ENCODE results near the gene PIGU.
"Not testable (repeated sequence)": the region's sequence is repeated elsewhere in the genome, so short reads cannot be mapped to it uniquely, and the experiment has no call there.

PIGU gene

GRCh38 chr20:34529742-34530141, 147.2 kb downstream of the PIGU start:
- DNase-seq, result no peak

DNA sequence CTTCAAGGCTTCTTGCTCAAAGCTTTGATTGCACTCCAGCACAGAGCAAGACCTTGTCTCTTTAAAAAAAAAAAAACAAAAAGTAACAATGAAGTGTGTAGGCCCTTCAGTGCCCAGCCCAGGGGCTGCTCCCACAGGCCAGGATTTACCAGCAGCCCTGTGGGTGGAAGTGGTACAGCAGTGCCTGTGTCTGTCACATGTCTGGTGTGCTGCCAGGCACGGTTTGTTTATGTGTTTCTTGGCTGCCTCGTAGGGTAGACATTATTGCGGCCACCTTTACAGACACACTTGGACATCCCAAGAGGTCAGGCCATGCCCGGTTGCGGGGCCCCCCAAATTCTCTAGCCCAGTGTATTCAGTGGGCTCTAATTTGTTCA, 148.0 kb downstream of the PIGU start:
- DNase-seq, result no peak

DNA sequence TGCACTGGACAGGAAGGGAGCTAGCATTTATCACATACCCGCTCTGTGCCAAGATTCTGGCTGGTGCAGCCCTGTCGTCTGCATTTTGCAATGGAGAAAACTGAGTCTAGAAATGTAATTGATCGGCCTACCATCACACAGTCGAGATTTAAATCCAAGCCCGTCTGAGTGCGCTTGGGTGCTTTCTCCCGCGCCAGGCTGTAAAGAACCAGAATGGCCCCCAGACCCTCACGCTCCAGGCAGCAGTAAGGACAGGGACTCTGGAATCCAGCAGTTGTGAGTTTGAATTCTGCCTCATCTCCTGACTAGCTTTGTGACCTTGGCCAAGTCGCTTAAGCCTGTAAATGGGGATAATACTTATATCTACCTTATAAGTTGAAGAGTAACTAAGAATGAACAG, 149.9 kb downstream of the PIGU start:
- no peak for DNase-seq

DNA sequence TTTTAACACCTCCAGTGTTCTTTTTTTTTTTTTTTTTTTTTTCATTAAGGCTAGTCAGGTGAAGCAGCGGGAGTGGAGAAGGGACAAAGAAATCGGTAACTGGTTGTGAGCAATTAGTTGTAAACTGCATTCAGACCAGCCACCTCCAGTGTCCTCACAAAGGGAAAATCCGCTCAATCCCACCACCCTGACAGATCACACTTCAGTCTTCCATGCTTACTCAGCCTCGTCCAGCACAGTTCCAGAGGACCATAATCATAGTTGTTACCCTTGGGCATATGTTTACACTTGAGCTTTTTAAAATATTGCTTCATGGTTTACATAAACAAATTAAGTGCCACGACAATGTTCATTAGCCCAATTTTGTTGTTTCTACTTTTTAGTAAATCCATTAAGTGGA, 150.4 kb downstream of the PIGU start:
- DNase-seq, result no peak

GRCh38 chr20:34525709-34526416, 151.0 kb downstream of the PIGU start:
- no peak for DNase-seq

GRCh38 chr20:34525342-34525708, 151.6 kb downstream of the PIGU start:
- DNase-seq, result no peak

- DNase-seq, result no peak
Measured at GRCh38 chr20:34524426-34524825, 152.5 kb downstream of the PIGU start.

- peak; percentile 20 for DNase-seq
Measured at GRCh38 chr20:34522969-34523871, 153.7 kb downstream of the PIGU start.

- not testable (repeated sequence) for DNase-seq
Measured at GRCh38 chr20:34519841-34520240, 157.1 kb downstream of the PIGU start.

GRCh38 chr20:34518863-34519262, 158.0 kb downstream of the PIGU start:
- DNase-seq, result not testable (repeated sequence)

- no peak for DNase-seq
Measured at GRCh38 chr20:34517114-34517505, 159.8 kb downstream of the PIGU start.

DNA sequence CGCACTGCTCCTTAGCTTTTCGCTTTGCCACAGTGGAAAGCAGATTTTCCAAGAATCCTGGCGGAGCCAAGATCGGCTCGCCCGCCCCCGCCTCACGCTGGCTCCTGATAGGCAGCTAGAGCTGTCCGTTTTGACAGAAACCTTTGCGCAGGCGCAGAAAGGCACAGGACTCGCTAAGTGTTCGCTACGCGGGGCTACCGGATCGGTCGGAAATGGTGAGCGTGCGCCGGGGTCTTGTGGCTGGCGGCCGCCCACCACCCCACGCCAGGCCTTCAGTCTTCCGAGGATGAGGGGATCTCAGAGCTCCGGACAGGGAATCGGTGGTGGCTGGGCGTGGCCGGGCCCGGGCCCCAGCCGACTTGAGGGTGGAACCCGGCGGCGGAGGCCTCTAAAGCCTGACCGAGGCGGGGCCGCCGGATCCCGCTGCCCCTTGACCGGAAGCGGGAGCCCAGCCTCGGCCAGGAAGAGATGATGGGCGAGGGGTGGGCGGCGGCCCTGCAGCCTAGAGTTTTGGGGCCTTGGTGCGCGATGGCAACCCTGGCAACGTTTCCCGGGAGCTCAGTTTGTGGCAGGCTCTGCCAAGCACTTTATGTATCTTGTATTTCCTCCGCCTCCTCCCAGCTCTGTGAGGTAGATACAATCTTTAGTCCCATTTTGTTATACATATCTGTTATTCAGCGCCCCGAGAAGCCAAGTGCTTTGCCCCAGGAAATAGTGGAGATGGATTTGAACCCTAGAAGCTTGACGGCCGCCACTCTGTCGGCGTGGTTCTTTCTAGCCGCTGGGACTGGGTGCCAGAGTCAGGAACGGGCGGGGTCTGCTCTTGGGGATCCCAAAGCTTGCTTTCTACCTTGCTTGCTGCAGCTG, 160.4 kb downstream of the PIGU start, which contains the start of gene DYNLRB1:
Gene DYNLRB1, plus strand, starts transcription at position 176 of the 867 bp plus-strand sequence. Its CDS starts 37 bp downstream, at position 213.
- peak; percentile 69 for DNase-seq

DNA sequence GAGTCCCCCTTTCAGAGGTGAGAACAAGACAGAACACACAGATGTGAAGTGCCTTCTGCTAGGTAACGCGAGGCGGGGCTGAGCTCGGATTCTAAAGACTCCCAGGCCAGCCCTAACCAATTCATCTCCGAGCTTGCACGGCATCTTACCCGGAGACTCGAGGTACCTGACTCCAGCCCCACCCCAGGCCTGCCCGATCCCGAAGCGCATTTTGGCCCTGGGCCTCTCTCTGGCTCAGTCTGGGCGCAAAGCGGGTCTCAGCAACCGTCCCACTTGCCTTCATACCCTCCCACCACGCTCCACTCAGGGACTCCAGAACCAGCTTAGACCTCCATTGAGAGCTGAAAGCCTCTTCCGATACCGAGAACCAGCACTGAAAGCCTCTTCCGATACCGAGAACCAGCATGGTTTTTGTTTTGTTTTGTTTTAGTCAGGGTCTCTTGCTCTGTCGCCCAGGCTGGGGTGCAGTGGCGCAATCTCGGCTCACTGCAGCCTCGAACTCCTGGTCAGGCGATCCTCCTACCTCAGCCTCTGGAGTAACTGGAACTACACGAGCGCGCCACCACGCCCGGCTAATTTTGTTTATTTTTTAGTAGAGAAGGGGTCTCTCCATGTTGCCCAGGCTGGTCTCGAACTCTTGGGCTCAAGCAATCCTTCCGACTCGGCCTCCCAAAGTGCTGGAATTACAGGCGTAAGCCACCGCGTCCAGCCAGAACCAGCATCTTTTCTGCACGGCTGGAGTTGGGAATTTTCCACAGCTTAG, 161.2 kb downstream of the PIGU start:
- peak; percentile 69 for DNase-seq

DNA sequence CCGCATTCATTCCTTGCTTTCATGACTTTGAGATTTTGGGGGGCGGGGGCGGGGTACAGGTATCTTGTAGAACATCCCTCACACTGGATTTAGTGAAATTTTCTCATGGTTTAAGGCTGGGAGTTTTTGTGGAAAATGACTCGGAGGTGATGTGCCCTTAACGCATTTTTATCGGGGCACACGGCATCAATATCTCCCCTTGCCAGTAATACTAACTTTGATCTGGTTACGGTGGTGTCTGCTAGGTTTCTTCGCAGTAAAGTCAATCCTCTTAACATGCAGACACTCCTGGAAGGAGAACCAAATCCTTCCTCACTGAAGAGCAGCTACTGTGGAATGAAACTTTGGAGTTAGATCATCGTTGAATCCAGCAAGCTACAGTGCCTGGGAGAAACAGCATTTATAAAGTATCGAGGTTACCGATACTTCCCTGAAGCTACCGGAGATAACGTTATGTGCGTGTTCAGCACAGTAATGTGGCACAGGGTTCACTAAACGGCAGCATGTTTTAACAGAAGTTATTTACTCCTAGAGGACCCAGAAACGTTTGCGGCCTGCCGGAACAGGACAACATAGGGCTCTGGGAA, 161.9 kb downstream of the PIGU start:
- DNase-seq, result no peak

GRCh38 chr20:34514034-34514433, 162.9 kb downstream of the PIGU start:
- DNase-seq, result not testable (repeated sequence)

- no peak for DNase-seq
Measured at GRCh38 chr20:34512955-34513419, 163.9 kb downstream of the PIGU start.

DNA sequence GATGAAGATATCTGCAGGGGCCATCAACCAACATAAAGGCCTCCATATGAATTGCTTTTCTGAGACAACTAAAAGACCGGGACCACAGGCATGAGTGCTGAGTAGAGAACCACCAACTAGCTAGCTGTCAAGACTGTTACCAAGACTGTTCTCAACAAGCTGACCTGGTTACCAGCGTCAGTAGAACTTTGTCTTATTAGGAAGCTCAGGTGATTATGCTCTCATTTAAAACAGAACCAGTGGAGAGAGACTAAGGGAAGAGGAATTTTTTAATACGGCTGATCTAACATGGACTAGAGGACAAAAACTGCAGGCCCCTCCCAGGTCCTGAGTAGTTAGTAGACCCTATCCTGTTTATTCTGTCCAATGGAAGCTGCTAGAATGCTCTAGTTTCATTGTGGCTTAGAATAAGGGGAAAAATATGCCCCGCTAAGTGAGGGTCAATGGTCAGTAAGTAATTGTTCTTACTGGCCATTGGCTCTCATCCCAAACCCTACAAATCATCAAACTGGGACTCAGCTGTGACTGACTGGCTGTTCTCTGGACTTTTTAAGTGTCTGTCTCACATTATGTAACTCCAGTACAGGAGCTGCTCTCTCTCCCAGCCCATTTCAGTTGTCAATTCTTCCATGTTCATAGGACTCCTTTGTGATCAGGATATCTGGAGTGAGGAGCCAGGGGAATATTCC, 164.5 kb downstream of the PIGU start:
- DNase-seq, result no peak

GRCh38 chr20:34511891-34512265, 165.0 kb downstream of the PIGU start:
- no peak for DNase-seq

- no peak for DNase-seq
Measured at GRCh38 chr20:34510575-34510974, 166.3 kb downstream of the PIGU start.
